Measurements from ENCODE around the gene FBXO46.
"Not testable (repeated sequence)": the region's sequence is repeated elsewhere in the genome, so short reads cannot be mapped to it uniquely, and the experiment has no call there.

FBXO46 gene

GRCh38 chr19:45766296-45766868 is 35.7 kb upstream of the FBXO46 start:
- DNase-seq (ENCODE audit: low spot score), result no peak

- DNase-seq (ENCODE audit: low spot score), result no peak
Measured at GRCh38 chr19:45765702-45766295, 35.1 kb upstream of the FBXO46 start.

GRCh38 chr19:45764945-45765701 is 34.4 kb upstream of the FBXO46 start:
- no peak for DNase-seq (ENCODE audit: low spot score)

GRCh38 chr19:45764475-45764874 is 33.8 kb upstream of the FBXO46 start:
- DNase-seq (ENCODE audit: low spot score), result no peak

GRCh38 chr19:45763691-45764294 is 33.1 kb upstream of the FBXO46 start:
- DNase-seq (ENCODE audit: low spot score), result no peak

GRCh38 chr19:45762870-45763631 is 32.4 kb upstream of the FBXO46 start:
- DNase-seq (ENCODE audit: low spot score), result no peak

GRCh38 chr19:45761714-45762113 is 31.0 kb upstream of the FBXO46 start:
- DNase-seq (ENCODE audit: low spot score), result no peak

GRCh38 chr19:45758921-45759320 is 28.2 kb upstream of the FBXO46 start:
- no peak for DNase-seq (ENCODE audit: low spot score)

- no peak for DNase-seq (ENCODE audit: low spot score)
Measured at GRCh38 chr19:45757695-45758094, 27.0 kb upstream of the FBXO46 start.

- no peak for DNase-seq (ENCODE audit: low spot score)
Measured at GRCh38 chr19:45754323-45754722, 23.6 kb upstream of the FBXO46 start.

GRCh38 chr19:45753548-45753947 is 22.9 kb upstream of the FBXO46 start:
- DNase-seq (ENCODE audit: low spot score), result no peak

- no peak for DNase-seq (ENCODE audit: low spot score)
Measured at GRCh38 chr19:45752639-45753038, 21.9 kb upstream of the FBXO46 start.

- not testable (repeated sequence) for DNase-seq (ENCODE audit: low spot score)
Measured at GRCh38 chr19:45751483-45751882, 20.8 kb upstream of the FBXO46 start.

GRCh38 chr19:45747513-45747912 is 16.8 kb upstream of the FBXO46 start:
- DNase-seq (ENCODE audit: low spot score), result no peak

- no peak for DNase-seq (ENCODE audit: low spot score)
Measured at GRCh38 chr19:45746866-45747265, 16.2 kb upstream of the FBXO46 start.

- no peak for DNase-seq (ENCODE audit: low spot score)
Measured at GRCh38 chr19:45745606-45746005, 14.9 kb upstream of the FBXO46 start.

GRCh38 chr19:45742969-45743368 is 12.3 kb upstream of the FBXO46 start:
- no peak for DNase-seq (ENCODE audit: low spot score)

GRCh38 chr19:45739498-45740439 is 9.1 kb upstream of the FBXO46 start:
- no peak for DNase-seq (ENCODE audit: low spot score)

- DNase-seq (ENCODE audit: low spot score), result no peak
Measured at GRCh38 chr19:45733160-45733810, 2.6 kb upstream of the FBXO46 start, which contains the start of gene MEIOSIN. Gene MEIOSIN (plus strand): TSS chr19:45733439. CDS start chr19:45735377, 1,938 bp downstream.

GRCh38 chr19:45729800-45730290 is 851 bp downstream of the FBXO46 start:
- DNase-seq (ENCODE audit: low spot score), result no peak
